Osteocyte (in vitro differentiated cells): ENCODE data around the gene DNAJB11. TPM values are rescaled to one million over a fixed set of nuclear protein-coding genes. Genes with fewer than 3 reads are reported as not detected.

Experiments used
- DNase-seq: peaks from one replicate; pipeline ENCODE4 v3.0.0; 2021; ENCODE audit warnings: mixed read lengths; ENCODE audit not compliant: unreplicated experiment; ENCODE audit errors: extremely low spot score
- H3K27ac Mint-ChIP-seq: one replicate; pipeline ENCODE4 v1.8.0; 2021; ENCODE audit warnings: mild to moderate bottlenecking, mixed read lengths; ENCODE audit not compliant: unreplicated experiment
- H3K27me3 Mint-ChIP-seq: one replicate; pipeline ENCODE4 v1.8.0; 2021; ENCODE audit warnings: mixed read lengths; ENCODE audit not compliant: unreplicated experiment
- H3K36me3 Mint-ChIP-seq: one replicate; pipeline ENCODE4 v1.8.0; 2021; ENCODE audit warnings: mixed read lengths; ENCODE audit not compliant: unreplicated experiment
- H3K4me1 Mint-ChIP-seq: one replicate; pipeline ENCODE4 v1.8.0; 2021; ENCODE audit warnings: mixed read lengths; ENCODE audit not compliant: unreplicated experiment
- H3K4me3 Mint-ChIP-seq: one replicate; pipeline ENCODE4 v1.8.0; 2021; ENCODE audit warnings: mild to moderate bottlenecking, moderate library complexity, mixed read lengths; ENCODE audit not compliant: unreplicated experiment
- H3K9me3 Mint-ChIP-seq: one replicate; pipeline ENCODE4 v1.8.0; 2021; ENCODE audit warnings: mixed read lengths; ENCODE audit not compliant: unreplicated experiment
- total RNA-seq: library from RNA; stranded (reverse); gene quantifications from 2 replicates; pipeline ENCODE4 v1.2.1, GENCODE V29; 2021
- TF ChIP-seq, protein P1 (sequence below): fragments of 200-600 bp; sonication (generic); IDR thresholded peaks from 2 replicates; pipeline ENCODE4 v1.5.0; 2021; ENCODE audit warnings: antibody characterized with exemption, mild to moderate bottlenecking, moderate library complexity

DNAJB11 gene
- total RNA-seq, 1 donor from 2014 or later, result 75.8 TPM

DNA sequence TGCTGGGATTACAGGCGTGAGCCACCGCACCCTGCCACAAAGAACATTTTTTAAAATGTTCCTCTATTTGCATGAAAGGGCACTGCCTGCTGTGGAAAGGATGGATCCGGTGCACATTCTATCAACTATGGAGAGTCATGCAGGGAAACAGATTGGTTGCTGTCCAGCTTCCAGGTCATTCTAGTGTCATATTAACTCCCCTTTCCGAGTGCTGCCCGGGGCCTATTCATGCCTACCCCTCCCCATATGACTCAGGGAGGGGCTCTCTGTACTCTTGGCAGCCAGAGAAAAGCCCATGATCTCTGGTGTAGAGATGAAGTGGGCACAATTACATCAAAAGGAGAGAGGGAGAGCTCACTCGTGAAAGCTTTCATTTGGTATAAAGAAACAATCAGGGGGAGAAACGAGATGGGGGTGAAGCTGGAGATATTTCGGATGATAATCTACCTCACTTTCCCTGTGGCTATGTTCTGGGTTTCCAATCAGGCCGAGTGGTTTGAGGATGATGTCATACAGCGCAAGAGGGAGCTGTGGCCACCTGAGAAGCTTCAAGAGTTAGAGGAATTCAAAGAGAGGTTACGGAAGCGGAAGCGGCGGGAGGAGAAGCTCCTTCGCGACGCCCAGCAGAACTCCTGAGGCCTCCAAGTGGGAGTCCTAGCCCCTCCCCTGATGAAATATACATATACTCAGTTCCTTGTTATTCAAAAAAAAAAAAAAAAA, 26.2 kb downstream of the DNAJB11 start:
- TF ChIP-seq, protein P1, sequence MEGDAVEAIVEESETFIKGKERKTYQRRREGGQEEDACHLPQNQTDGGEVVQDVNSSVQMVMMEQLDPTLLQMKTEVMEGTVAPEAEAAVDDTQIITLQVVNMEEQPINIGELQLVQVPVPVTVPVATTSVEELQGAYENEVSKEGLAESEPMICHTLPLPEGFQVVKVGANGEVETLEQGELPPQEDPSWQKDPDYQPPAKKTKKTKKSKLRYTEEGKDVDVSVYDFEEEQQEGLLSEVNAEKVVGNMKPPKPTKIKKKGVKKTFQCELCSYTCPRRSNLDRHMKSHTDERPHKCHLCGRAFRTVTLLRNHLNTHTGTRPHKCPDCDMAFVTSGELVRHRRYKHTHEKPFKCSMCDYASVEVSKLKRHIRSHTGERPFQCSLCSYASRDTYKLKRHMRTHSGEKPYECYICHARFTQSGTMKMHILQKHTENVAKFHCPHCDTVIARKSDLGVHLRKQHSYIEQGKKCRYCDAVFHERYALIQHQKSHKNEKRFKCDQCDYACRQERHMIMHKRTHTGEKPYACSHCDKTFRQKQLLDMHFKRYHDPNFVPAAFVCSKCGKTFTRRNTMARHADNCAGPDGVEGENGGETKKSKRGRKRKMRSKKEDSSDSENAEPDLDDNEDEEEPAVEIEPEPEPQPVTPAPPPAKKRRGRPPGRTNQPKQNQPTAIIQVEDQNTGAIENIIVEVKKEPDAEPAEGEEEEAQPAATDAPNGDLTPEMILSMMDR, result no peak
- no peak overlapping the region for H3K27ac Mint-ChIP-seq
- H3K4me1 Mint-ChIP-seq, result no peaks in the 10 kb centered on the region
- DNase-seq, result no peak
- H3K36me3 Mint-ChIP-seq, result no peaks in the 10 kb centered on the region
- H3K27me3 Mint-ChIP-seq, result peaks cover 2% of the 10 kb centered on the region
- H3K4me3 Mint-ChIP-seq, result no peak overlapping the region
- no peaks in the 10 kb centered on the region for H3K9me3 Mint-ChIP-seq

GRCh38 chr3:186598108-186598784, 27.7 kb downstream of the DNAJB11 start:
- TF ChIP-seq, protein P1, result no peak
- no peak overlapping the region for H3K27ac Mint-ChIP-seq
- no peaks in the 10 kb centered on the region for H3K4me1 Mint-ChIP-seq
- no peaks in the 10 kb centered on the region for H3K36me3 Mint-ChIP-seq
- no peaks in the 10 kb centered on the region for H3K9me3 Mint-ChIP-seq
- peaks cover 5% of the 10 kb centered on the region for H3K27me3 Mint-ChIP-seq
- DNase-seq, result no peak
- no peak overlapping the region for H3K4me3 Mint-ChIP-seq

DNA sequence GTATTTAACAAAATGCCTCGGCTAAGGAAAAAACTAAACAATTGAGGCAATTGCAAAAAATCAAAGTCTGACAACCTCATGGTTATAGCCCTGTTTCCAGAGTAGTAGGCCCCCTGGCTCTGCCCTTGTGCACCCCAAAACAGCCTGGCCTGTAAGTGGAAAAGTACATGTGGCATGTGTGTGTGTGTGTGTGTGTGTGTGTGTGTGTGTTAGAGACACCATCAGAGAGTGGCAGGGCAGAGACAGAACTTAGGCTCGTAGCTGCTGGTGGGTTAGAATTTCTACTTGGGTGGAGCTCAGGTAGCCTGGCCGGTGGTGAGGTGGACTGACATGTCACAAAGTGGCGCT, 28.2 kb downstream of the DNAJB11 start:
- no peak for DNase-seq
- no peaks in the 10 kb centered on the region for H3K36me3 Mint-ChIP-seq
- no peak overlapping the region for H3K4me3 Mint-ChIP-seq
- no peaks in the 10 kb centered on the region for H3K9me3 Mint-ChIP-seq
- H3K4me1 Mint-ChIP-seq, result no peaks in the 10 kb centered on the region
- TF ChIP-seq, protein P1, result no peak
- peaks cover 5% of the 10 kb centered on the region for H3K27me3 Mint-ChIP-seq
- no peak overlapping the region for H3K27ac Mint-ChIP-seq

GRCh38 chr3:186599142-186599784, 28.7 kb downstream of the DNAJB11 start:
- TF ChIP-seq, protein P1, result no peak
- DNase-seq, result no peak
- H3K27me3 Mint-ChIP-seq, result peaks cover 5% of the 10 kb centered on the region
- no peaks in the 10 kb centered on the region for H3K4me1 Mint-ChIP-seq
- H3K27ac Mint-ChIP-seq, result no peak overlapping the region
- H3K9me3 Mint-ChIP-seq, result no peaks in the 10 kb centered on the region
- H3K36me3 Mint-ChIP-seq, result no peaks in the 10 kb centered on the region
- no peak overlapping the region for H3K4me3 Mint-ChIP-seq

GRCh38 chr3:186599785-186600166, 29.3 kb downstream of the DNAJB11 start:
- no peak for DNase-seq
- no peaks in the 10 kb centered on the region for H3K4me1 Mint-ChIP-seq
- TF ChIP-seq, protein P1, result no peak
- no peaks in the 10 kb centered on the region for H3K9me3 Mint-ChIP-seq
- H3K27me3 Mint-ChIP-seq, result peaks cover 7% of the 10 kb centered on the region
- H3K36me3 Mint-ChIP-seq, result no peaks in the 10 kb centered on the region
- H3K4me3 Mint-ChIP-seq, result no peak overlapping the region
- no peak overlapping the region for H3K27ac Mint-ChIP-seq
